ENCODE measurements around the gene HIPK3.
"Not testable (repeated sequence)": the region's sequence is repeated elsewhere in the genome, so short reads cannot be mapped to it uniquely, and the experiment has no call there.

HIPK3 gene

GRCh38 chr11:33257160-33257896 lies at the start of gene HIPK3:
TSS of gene HIPK3 (plus strand) at chr11:33257381.
- peak; percentile 78 for DNase-seq

DNA sequence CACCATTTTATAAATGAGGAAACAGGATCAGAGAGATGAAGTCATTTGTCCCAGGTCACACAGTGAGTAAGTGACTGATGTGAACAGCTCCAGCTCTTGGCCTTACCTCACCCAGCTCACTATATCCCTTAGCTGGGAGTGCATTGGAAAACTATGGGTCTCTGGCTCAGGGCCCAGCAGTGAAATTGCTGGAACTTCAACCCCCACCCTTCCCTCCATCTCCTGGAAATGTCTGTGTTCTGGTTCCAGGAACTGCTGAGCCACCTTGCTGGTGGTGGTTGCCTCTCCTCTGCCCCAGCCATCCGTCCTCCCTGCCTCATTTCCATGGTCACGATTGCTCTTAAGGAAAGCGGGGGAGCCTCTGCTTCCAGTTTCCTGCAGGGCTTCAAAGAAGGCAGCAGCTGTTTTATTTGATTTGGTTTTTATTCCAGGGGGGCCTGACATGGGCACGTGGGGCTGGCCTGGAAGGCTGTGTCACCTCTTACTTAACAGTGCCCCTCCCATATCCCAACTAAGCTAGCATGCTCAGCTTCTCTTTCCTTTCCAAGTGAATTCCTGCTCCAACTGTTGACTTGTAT lies 49.7 kb upstream of the HIPK3 start:
- no peak for DNase-seq

DNA sequence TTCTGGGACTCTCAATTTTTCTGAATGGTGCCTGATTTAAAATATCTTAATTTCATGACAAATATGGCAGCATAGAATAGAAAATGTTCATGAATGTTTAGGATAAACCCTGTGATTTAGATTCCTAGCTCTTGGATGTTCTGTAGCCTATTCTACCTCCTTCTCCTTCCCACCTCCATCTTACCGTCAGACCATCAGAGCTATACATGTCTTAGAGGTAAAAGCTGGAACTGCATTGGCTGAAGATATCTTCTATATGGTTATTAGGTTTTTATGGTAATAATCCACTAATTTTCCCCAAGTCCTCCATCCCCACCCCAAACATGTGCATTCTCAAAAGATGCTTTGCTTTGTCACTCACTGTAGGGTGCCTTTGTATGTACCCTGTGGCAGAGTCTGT lies 49.0 kb upstream of the HIPK3 start:
- no peak for DNase-seq

DNA sequence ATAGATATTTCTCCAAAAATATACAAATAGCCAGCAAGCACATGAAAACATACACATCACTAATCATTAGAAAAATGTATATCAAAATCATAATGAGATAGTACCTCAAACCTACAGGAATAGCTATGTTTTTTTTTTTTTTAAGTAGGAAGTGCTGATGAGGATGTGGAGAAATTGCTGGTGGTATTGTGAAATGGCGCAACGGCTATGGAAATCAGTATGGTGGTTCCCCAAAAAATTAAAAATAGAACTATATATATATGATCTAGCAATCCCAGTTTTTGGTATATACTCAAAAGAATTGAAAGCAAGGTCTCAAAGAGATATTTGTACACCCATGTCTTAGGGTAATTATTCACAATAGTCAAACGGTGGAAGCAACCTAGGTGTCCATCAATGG lies 46.0 kb upstream of the HIPK3 start:
- no peak for DNase-seq

- DNase-seq = no peak
Observed at GRCh38 chr11:33211580-33211979, 45.6 kb upstream of the HIPK3 start.

DNA sequence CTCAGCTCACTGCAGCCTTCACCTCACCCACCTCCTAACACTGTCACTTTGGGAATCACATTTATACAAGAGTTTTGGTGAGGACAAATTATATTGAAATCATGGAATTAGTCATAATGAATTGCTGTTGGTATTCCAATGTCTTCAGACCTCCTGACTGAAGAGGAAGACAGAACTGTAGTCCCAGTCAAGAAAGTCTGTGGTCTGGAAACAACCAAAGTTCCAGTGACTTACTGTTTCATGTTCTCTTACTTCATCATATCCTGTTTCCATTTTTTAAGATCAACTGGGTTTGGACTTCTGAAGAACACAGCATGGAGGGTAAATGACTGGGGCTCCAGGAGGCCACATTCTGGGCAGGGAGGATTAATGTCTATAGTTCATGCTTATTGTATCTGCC lies 43.0 kb upstream of the HIPK3 start:
- no peak for DNase-seq

GRCh38 chr11:33214767-33215166 lies 42.4 kb upstream of the HIPK3 start:
- no peak for DNase-seq

DNA sequence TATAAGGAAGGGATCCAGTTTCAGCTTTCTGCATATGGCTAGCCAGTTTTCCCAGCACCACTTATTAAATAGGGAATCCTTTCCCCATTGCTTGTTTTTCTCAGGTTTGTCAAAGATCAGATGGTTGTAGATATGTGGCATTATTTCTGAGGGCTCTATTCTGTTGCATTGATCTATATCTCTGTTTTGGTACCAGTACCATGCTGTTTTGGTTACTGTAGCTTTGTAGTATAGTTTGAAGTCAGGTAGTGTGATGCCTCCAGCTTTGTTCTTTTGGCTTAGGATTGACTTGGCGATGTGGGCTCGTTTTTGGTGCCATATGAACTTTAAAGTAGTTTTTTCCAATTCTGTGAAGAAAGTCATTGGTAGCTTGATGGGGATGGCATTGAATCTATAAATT lies 40.5 kb upstream of the HIPK3 start:
- DNase-seq = not testable (repeated sequence)

GRCh38 chr11:33222052-33222750 lies 35.0 kb upstream of the HIPK3 start:
- DNase-seq = no peak

GRCh38 chr11:33225371-33225770 lies 31.8 kb upstream of the HIPK3 start:
- DNase-seq = no peak

GRCh38 chr11:33227578-33228261 lies 29.5 kb upstream of the HIPK3 start:
- no peak for DNase-seq

- no peak for DNase-seq
Observed at GRCh38 chr11:33234397-33235190, 22.6 kb upstream of the HIPK3 start.

GRCh38 chr11:33237039-33237597 lies 20.1 kb upstream of the HIPK3 start:
- no peak for DNase-seq

- DNase-seq = no peak
Observed at GRCh38 chr11:33242575-33242974, 14.6 kb upstream of the HIPK3 start.

GRCh38 chr11:33243654-33244053 lies 13.5 kb upstream of the HIPK3 start:
- DNase-seq = not testable (repeated sequence)

DNA sequence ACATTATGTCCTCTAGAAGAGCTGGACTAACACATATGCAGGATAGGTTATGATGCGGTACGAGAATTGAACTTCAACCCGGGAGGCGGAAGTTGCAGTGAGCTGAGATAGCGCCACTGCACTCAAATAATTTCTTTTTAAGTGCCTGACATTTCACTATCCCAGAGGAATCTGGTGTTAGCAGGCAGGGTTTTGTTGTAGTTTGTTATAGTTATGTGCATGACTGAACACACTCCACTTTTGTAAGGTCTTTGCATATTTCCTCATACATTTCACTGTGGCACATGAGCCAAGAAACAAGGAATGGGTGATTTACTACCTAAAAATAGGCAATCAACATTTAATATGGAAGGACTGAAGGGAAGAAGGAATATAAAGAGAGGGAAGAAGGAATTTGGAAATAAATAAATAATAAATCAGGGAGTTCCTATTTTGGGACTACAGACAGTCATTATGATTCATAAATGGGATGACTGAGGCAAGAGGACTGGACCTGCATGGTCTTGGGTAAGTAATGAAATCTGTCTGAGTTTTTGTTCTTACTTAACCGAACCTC lies 8.7 kb upstream of the HIPK3 start:
- no peak for DNase-seq

DNA sequence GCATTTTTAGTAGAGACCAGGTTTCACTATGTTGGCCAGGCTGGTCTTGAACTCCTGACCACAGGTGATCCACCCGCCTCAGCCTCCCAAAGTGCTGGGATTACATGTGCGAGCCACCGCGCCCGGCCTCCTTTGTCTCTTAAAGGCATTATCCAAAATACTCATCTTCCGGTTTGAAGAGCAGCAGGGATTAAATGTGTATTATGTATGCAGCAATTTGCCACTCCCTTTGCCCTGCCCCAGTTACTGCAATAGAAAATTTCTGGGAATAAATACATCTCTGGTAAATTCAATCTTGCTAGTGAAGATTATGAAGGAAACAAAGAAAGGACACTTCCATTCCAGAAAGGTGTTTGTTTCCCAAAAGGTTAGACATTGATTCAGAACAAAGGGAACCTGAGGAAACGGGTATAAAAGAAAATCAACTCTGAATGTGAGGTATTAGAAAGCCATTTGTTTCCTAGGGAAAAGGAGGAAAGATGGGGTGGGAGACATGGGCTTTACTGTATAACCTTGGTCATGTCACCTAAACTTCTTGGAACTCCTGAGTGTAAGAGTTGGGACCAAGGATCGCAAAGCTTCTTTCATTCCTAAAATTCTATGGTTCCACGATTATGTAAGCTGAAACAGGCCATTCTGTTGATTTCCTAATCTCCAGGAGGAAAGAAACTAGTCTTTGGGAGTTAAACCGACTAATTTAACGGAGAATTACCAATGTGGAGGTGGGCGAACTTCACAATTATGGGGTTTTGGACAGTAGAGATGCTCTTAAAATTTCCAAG lies 959 bp upstream of the HIPK3 start:
- no peak for DNase-seq

DNA sequence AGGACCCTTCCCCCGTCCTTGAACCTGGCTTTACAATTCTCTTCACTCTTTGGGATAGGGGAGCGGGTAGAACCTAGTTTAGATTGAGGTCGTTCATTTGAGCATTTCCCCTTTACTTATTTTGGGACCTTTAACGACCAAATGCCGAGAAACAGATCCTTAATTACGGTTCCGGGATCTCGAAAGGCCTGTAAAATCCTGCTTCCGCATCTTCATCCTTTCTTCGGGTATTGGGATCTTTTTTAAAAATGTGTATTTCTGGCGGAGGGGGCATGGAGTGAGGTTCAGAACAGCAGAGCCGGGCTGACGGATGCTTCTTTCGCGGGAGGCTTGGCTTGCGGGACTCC lies 395 bp upstream of the HIPK3 start:
- DNase-seq = no peak

DNA sequence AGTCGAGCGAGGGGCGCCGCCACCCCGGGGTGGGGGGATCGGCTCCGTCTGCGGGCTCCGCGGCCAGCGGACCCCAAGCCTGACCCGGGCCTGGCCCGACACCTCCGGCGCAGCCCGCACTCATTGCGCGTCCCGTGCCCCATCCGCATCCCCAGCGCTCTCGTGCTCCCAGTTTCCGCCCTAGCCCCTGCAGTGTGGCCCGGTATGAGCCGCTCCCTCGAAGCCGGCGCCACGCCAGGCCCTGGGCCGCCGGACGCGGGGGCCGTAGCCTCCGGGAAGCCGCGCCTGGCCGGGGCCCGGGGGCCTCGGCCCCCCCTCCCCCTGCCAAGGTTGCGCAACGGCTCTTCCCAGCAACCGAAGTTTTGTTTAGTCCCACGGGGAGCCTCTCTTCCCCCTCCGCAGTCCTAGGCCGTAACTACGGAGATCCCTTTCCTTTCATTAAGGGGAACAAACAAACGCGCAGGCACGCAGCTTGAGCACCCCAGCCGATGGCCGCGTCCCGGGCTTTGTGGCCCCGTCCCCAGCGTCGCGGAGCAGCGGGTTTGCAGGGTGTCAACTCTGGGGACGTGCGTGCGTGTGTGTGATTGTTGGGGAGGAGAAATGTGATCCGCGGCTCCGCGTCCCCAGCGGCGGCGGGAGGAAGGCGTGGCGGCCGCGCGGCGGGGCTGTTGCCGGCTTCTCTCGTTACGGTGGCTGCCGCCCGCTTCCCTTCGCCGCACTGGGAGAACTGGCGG lies 883 bp downstream of the HIPK3 start:
- DNase-seq = peak; percentile 71

DNA sequence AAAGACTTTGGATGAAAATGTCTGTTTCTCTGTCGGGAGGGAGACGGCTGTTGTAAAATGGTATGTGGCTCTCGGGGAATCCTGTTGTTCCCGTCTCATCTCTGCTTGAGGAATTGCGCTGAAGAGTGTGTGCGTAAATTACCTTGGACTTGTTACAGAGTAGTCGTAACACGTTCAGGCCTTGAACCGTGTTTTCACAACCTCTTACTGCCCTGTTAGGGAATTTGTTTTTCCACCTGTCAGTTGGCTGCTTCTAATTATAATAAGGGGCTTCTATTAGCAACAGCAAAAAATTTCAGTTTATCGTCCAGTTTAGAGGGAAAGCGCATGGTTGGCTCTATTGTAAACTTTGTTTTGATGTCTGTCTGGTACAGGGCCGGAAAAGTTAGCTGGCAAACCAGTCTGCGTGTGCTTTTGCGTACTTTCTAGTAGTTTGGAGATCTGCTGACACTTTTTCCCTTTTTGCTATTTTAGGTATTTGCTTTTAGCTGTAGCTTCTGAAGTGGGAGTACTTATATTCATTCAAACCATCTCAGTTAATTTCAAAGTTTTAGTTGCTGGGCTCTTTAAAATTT lies 1.5 kb downstream of the HIPK3 start:
- DNase-seq = peak; percentile 58
